ENCODE results near the gene SEC11A.
A peak's percentile ranks its signal among the peaks of the same experiment; 100 is the strongest.
"Not testable (repeated sequence)": the region's sequence is repeated elsewhere in the genome, so short reads cannot be mapped to it uniquely, and the experiment has no call there.

Gene SEC11A

DNA sequence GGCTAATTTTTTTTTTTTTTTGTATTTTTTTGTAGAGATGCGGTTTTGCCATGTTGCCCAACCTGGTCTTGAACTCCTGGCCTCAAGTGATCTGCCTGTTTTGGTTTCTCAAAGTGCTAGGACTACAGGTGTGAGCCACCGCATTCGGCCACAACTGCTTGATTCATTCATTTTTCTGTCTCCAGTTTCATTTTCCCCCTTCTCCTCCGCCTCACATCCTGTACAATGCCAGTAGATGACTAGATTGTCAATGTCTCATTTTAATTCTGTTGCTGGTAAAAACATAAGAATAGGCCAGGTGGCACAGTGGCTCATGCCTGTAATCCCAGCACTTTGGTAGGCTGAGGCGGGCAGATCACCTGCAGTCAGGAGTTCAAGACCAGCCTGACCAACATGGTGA, 20.4 kb upstream of the SEC11A start:
- DNase-seq = no peak

DNA sequence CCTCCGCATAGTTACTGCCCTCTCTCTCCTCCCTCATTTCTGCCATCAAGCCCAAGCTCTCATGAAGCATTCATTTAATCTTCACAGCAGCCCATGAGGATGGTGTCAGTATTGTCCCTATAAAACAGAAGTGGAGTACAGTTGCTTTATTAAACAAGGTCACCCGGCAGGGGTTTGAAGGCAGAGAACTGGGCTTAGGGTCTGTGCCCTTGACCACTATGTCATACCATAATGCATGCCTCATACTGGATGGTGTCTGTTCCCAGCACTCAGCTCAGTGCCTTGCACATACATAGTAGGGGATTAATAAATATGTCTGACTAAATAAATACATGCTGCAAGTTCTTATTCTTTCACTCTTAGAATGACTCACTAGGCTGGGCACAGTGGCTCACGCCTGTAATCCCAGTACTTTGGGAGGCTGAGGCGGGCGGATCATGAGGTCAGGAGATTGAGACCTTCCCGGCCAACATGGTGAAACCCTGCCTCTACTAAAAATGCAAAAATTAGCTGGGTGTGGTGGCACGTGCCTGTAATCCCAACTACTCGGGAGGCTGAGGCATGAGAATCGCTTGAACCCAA, 19.6 kb upstream of the SEC11A start:
- not testable (repeated sequence) for DNase-seq

DNA sequence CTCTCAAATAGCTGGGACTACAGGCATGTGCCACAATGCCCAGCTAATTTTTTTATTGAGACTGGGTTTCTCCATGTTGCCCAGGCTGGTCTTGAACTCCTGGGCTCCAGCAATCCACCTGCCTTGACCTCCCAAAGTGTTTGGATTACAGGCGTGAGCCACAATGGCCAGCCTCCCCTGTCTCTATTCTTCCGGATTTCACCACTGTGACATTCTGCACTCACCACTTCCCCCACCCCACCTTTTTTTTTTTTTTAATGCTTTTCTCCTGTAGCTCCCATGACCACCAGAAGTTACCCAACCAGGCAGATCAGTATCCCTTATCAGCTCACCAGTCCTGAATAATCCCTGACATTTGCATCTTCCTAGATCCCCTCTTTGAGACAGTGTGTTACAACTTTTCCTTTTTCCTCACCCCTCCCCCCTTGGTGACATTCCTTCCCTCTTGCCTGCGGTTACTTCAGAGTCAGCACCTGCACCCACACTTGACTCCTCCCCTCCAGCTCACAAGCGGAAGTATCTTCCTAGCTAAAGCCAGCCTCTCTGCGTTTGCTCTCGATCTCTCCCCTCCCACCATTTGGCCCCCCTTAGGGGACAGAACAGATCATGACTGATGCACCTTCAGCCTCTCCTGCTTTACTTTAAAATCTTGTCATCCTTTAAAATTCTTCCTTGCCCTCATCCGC, 19.0 kb upstream of the SEC11A start:
- peak; percentile 53 for DNase-seq

DNA sequence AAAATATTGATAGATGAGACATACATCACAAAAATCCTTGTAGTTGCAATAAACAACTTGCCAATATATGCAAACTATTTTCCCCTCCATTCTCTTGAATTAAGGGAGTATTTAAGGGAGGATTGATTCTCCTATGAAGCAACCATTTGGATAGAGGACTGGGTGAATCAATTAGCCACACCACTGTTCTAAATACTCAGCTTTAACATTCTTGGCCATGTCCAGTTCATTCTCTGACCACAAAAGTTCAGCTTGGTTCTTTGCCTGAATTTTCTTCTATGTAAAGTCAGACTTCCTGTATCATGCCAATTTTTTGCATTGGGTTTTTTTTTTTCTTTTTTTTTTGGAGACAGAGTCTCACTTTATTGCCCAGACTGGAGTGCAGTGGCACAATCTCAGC, 15.8 kb upstream of the SEC11A start:
- no peak for DNase-seq

DNA sequence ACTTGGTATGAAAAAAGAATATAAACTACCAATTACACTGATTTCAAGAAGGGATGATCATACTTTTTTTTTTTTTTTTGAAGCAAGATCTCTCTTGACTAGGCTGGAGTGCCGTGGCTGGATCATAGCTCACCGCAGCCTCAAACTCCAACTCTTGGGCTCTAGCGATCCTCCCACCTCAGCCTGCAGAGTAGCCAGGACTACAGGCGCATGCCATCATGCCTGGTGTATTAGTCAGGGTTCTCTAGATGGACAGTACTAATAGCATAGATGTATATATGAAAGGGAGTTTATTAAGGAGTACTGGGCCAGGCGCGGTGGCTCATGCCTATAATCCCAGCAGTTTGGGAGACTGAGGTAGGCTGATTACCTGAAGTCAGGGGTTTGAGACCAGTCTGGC, 11.5 kb upstream of the SEC11A start:
- DNase-seq = no peak

DNA sequence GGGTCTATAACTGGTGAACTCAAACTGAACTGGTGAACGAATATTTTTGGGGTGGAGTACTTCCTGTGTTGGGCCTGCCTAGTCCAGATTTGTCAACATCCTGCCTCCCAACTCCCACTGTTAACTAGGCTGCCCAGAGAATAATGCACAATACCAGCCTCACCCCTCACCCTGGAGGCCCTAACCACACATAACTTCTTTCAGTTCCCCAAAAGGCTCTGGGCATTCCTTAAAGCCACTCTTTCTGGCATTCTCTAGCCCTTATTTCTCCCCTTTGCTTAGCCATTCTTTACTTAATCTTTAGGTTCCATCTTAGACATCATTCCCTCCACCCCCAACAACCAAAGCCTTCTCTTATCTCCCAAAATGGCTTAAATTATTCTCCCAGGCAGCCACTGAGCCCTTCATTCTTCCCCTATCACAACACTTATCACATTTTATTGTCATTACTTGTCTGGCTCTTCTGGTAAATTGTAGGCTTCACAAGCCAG, 9.1 kb upstream of the SEC11A start:
- no peak for DNase-seq

DNA sequence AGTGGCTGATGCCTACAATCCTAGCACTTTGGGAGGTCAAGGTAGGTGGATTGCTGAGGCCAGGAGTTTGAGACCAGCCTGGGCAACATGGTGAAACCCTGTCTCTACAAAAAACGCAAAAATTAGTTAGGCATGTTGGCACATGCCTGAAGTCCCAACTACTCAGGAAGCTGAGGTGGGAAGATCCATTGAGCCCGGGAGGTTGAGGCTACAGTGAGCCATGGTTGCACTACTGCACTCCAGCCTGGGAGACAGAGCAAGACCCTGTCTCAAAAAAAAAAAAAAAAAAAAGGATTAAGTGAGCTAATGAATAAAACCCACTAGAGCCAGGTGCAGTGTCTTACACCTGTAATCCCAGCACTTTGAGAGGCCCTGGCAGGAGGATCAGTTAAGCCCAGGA, 6.7 kb upstream of the SEC11A start:
- DNase-seq = no peak

DNA sequence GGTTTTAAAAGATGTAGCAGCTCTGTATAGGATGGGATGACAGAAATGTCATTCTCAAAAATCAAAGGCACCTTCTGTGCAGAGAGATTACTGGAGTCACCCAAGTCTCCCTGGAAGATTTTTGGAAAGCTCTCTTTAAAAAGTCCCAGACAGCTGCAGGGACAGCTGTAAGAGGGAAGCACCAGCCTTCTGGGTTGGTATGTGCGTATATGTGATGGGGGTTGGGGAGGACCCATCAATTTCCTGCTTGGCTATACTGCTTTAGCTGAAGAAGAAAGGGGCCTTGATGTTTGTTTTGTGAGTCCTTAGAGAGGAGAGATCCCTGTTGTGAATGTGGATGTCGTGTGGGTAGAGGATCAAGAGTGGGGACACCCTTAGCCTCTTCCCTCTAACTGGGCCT, 5.4 kb upstream of the SEC11A start:
- no peak for DNase-seq

DNA sequence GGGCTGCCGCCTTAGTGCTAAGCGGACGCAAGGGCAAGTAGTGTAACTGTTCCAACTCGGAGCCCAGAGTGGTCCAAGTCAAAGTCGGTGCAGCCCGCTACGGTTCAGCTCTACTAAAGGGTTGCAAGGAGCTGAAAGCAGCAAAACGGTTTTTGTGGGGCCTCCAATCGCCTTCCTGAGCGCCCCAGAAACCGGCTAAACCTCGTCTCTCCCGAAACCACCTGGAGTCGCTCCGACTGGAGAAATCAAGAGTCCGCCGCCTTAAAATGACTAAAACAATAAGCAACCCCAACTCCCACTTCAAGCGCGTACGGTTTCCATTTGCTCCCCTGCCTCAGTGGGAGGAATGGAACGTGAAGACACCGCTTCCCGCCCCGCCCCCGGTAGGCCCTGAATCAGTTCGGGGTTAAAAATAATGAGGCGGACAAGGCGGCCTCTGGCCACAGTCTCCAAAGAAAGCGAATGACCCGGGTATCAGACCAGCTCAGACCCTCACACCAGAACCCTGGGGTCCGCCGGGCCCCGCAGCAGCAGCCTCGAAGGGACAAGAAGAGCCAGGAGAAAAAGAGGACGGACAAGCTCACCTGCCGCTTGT, 401 bp downstream of the SEC11A start:
- DNase-seq = no peak

DNA sequence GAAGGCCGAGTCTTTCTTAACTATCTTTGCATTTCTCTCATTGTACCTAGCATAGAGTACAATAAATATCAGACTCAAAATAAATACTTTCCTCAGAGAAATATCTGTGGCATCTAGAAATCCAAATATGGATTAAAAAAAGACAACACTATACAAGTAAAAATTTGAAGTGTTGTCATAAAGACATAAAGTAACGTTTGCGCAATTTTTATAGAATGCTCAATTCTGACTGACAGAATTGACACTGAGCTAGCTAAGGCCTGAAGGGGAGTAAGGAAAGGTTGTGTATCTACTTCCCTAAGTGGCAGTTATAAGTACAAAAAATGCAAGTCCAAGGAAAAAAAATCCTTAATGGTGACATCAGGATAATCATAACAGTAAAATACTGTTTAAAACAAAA, 1.1 kb downstream of the SEC11A start:
- no peak for DNase-seq

DNA sequence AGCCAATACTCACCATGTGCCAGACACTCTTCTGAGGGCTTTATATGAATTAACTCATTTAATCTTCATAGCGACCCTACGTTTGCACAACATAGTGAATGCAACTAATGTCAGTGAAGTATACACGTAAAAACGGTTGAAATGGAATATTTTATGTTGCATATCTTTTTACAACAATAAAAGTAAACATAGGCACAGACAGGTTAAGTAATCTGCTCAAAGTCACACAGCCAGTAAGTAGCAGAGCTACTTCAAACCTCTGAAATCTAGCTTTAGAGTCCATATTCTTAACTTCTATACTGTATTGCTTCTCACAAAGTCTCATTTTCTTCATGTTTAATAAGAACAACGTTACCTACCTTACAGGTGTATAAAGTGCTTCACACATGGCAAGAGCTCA, 1.6 kb downstream of the SEC11A start:
- DNase-seq = no peak

DNA sequence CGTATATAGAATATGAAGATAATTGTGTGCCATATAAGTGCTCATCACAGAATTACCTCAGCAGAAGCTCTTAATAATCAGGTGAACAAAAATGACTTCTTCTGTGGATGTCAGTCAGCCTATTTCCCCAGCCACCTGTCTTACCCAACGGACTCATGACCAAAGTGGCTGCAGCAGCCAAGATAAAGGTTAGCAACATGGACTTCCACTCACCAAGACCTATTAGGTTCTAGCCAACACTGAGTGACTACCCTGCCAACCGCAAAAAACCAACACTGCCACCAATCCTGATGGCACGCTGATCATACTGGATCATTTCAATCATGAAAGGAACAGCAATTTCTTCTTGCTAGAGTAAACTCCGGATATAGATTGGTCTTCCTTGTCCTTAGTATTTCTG, 12.1 kb downstream of the SEC11A start:
- DNase-seq = no peak

DNA sequence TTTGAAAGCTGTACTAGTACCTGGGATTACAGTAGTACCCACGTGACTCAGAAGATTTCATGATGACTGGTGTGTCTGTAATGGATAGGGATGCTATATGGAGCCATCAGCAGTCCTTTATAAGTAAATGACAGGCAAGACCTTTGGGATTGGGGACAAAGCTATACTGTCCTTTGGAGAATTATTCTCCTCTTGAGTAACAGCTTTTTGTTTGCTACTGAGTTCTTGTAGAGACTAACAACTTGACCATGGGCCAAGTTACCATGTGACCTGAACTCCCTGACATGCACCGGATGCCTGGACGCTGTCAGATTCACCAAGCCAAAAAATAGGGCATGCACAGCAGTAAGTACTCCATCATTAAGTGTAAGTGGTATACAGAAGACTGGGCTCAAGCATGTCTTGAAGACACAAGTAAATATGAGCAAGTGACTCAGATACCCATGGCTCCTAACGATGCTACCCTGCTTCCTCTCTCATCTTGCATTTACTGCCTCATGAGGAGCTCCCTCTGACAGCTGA, 12.9 kb downstream of the SEC11A start:
- DNase-seq = no peak

DNA sequence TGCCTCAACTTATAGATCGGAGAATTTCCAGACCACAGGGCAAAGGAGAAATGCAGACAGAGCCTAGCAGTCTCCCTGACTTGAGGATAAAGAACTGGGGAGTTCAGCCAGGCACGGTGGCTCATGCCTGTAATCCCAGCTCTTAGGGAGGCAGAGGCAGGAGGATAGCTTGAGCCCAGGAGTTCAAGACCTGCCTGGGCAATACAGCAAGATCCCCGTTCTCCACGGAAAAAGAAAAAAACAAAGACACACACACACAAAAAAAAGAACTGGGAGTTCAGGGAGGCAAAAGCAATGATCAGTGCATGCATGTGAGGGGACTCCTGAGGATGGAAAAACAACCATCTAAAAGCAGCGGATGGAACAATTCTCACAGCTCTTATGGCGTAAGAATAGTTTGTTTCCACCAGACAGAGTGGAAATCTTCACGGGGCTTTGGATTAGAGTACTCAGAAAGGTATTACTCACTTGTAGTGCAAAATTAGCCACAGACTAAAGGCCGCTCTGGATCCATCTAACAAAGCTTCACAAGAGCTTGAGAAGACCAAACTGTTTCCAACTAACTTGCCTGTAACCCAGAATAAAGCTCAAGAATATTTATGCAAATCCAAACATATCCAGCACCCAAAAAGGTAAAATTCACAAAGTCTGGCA, 16.3 kb downstream of the SEC11A start:
- no peak for DNase-seq

DNA sequence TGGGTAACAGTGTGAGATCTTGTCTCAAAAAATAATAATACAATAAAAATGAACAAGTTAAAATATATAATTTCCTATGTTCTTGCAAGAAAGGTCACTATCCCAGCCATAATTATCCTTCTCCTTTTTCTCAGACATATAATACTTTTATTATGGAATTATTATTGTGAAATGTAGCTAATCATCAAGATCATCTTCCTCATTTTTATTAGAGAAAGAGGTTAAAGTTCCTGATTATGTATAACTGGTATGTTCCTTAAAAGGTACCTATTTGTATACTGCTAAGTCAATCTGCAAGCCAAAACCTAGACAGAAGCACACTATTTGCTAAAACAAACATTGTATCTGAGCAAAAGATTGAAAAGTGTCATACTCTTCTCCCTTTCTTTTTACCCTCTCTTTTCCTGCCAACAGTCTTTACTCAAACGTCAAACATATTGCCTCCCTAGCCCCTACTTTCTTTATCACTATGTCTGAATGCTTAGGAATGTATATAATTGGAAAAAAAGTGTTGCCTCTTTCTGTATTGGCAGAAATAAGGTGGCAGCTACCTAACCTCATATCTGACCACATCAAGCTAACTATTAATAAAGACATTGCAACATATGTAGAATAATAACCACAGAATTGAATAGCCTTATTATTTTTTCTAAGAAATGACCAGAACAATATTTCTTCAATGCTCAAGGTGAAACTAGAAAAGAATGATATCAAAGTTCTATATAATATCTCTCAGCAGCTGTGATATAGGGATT, 18.5 kb downstream of the SEC11A start:
- DNase-seq = no peak

DNA sequence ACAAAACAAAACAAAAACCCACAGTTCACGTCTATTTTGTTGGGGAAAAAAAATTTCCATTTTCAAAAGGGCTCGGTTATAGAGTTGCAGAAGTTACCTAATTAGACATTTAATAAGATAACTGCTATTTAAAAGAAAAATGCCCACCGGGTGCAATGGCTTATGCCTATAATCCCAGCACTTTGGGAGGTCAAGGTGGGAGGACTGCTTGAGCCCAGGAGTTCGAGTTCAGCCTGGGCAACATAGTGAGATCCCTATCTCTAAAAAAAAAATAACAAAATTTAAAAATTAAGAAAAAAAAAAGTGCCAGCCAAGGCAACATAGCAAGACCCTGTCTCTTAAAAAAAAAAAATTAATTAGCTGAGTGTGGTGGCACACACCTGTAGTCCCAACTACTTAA, 19.2 kb downstream of the SEC11A start:
- no peak for DNase-seq

DNA sequence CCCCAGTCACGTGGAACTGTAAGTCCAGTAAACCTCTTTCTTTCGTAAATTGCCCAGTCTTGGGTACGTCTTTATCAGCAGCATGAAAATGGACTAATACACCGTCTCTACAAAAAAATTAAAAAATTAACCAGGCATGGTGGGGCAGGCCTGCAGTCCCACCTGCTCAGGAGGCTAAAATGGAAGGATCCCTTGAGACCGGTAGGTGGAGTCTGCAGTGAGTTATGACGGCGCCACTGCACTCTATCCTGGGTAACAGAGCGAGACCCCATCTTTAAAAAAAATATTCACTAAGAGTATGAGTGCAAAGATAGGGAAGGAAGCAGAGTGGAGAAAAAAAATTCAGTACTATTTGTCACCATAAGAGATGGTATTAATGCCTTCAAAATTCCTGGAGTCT, 25.6 kb downstream of the SEC11A start:
- no peak for DNase-seq

DNA sequence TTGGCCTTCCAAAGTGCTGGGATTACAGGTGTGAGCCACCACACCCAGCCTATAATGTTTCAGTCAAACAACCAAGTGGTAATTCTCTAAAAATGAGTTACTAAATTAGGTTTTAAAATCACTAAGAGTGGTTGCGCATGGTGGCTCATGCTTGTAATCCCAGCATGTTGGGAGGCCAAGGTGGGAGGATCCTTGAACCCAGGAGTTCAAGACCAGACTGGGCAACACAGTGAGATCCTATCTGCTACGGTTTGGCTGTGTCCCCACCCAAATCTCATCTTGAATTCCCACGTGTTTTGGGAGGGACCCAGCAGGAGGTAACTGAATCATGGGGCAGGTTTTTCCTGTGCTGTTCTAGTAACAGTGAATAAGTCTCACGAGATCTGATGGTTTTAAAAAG, 26.1 kb downstream of the SEC11A start:
- no peak for DNase-seq

DNA sequence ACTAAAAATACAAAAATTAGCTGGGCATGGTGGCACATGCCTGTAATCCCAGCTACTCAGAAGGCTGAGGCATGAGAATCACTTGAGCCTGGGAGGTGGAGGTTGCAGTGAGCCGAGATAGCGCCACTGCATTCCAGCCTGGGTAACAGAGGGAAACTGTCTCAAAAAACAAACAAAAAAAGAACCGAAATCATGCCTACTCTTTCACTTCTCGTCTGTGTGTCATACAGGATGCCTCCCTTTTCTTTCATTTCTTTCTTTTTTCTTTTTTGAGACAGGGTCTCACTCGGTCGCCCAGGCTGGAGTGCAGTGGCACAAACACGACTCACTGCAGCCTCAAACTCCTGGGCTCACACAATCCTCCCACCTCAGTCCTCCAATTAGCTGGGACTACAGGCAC, 29.5 kb downstream of the SEC11A start:
- DNase-seq = not testable (repeated sequence)

DNA sequence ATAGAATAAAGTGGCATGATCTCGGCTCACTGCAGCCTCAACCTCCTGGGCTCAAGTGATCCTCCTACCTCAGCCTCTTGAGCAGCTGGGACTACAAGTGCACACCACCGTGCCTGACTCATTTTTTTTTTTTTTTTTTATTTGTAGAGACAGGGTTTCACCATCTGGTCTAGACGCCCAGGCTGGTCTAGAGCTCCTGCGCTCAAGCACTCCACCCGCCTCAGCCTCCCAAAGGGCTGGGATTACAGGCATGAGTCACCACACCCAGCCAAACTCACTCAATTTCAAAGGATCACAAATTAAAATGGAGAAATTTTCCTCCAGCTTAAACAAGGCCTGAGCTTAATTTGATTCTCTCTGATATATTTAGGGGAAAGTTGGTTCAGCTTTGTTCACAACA, 30.6 kb downstream of the SEC11A start:
- no peak for DNase-seq

DNA sequence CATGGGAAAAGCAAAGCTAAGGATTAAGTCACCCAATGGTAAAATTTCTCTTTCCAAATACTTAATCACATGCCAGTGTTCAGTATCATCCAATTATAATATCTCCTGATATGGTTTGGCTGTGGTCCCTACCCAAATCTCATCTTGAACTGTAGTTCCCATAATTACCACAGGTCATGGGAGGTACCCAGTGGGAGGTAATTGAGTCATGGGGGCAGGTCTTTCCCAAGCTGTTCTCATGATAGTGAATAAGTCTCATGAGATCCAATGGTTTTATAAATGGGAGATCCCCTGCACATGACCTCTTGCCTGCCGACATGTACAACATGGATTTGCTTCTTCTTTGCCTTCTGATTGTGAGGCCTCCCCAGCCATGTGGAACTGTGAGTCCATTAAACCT, 31.8 kb downstream of the SEC11A start:
- no peak for DNase-seq

DNA sequence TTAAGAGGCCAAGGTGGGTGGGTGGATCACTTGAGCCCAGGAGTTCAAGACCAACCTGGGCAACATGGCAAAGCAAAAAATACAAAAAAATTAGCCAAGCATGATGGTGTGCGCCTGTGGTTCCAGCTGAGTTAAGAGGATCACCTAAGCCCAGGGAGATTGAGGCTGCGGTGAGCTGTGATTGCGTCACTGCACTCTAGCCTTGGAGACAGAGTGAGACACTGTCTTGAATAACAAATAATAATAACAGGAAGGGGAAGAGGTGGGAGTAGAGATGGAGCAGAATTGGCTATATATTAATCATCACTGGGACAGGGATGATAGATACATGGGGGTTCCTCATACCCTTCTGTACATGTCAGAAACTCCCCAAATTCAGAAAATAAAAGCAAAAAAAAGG, 34.1 kb downstream of the SEC11A start:
- DNase-seq = no peak

DNA sequence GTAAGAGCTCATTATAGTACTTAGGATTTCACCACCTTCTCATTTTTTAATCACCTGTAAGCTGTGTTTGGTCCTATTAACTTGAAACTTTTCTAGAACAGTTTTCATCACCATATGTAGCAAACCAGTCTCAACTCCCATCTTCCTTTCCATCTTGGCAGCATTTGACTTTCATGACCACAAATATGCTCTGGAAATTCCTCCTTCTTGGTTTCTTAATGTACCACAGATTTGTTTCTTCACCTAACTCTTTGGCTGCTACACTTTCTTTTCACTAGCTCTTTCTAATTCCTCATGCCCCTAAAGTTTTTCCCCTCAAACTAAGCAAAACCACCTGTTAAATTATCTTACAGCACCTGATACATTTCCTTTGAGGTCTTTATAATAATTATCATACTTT, 44.7 kb downstream of the SEC11A start:
- no peak for DNase-seq

Measured in DMS153 (cell line).